IMR-90 (cell line): ENCODE results near the gene RRP1. TPM values are rescaled to one million over a fixed set of nuclear protein-coding genes. Genes with fewer than 3 reads are reported as not detected.

ENCODE experiments used
- ATAC-seq: fragments of 200-7000 bp; cut with Tn5 transposase; 2 replicates; pipeline ENCODE4 v1.9.1; 2020; ENCODE audit warnings: low read depth, mild to moderate bottlenecking, moderate library complexity
- BruUV-seq: library from RNA; stranded (reverse); fragments of 400-500 nt; replicated peaks from 2 replicates; lab custom pipeline; 2021; lab: Mats Ljungman, UMichigan
- CTCF ChIA-PET: fragments of 300-600 bp; formaldehyde crosslinking; extraction: SDS; loops from one replicate; lab custom pipeline; 2021; ENCODE audit warnings: antibody characterized with exemption; lab: Yijun Ruan, JAX
- POLR2A ChIA-PET: fragments of 300-600 bp; sonication (Branson Sonifier 250); formaldehyde crosslinking; loops from one replicate; lab custom pipeline; 2022; ENCODE audit warnings: antibody characterized with exemption; ENCODE audit not compliant: unreplicated experiment; lab: Charles Lee
- DNase-seq: peaks from one replicate; pipeline ENCODE4 v3.0.0; 2013
- H2AFZ ChIP-seq: replicated peaks from 2 replicates; pipeline ENCODE3; 2013; ENCODE audit warnings: low read length, mild to moderate bottlenecking; ENCODE audit not compliant: poor library complexity
- H2AK5ac ChIP-seq: 2 replicates; pipeline ENCODE4 v1.6.1; 2013; ENCODE audit warnings: low read depth, low read length, inconsistent platforms
- H2AK9ac ChIP-seq: replicated peaks from 2 replicates; pipeline ENCODE3; 2013; ENCODE audit warnings: mild to moderate bottlenecking, low read depth, low read length, moderate library complexity; ENCODE audit not compliant: poor library complexity
- H2BK120ac ChIP-seq: 2 replicates; pipeline ENCODE4 v1.6.1; 2013; ENCODE audit warnings: low read depth, low read length, inconsistent platforms
- H2BK15ac ChIP-seq: 3 replicates; pipeline ENCODE4 v1.6.1; 2013; ENCODE audit warnings: low read depth, low read length, inconsistent platforms
- H2BK20ac ChIP-seq: 2 replicates; pipeline ENCODE4 v1.6.1; 2013; ENCODE audit warnings: low read depth, mild to moderate bottlenecking, inconsistent platforms, low read length, moderate library complexity
- H2BK5ac ChIP-seq: 2 replicates; pipeline ENCODE4 v1.6.1; 2013; ENCODE audit warnings: mild to moderate bottlenecking, low read depth, low read length, inconsistent platforms; ENCODE audit not compliant: poor library complexity, severe bottlenecking
- H3K14ac ChIP-seq: replicated peaks from 2 replicates; pipeline ENCODE4 v1.6.1; 2013; ENCODE audit warnings: low read depth, low read length, inconsistent platforms
- H3K18ac ChIP-seq: 2 replicates; pipeline ENCODE4 v1.6.1; 2013; ENCODE audit warnings: low read depth, low read length, control low read depth
- H3K23ac ChIP-seq: 2 replicates; pipeline ENCODE4 v1.6.1; 2013; ENCODE audit warnings: low read depth, low read length, inconsistent platforms
- H3K27ac ChIP-seq: 2 replicates; pipeline ENCODE4 v1.5.1; 2013; ENCODE audit warnings: mild to moderate bottlenecking, control low read depth, low read length; ENCODE audit not compliant: insufficient read depth
- H3K27me3 ChIP-seq: 2 replicates; pipeline ENCODE4 v1.6.1; 2013; ENCODE audit warnings: low read length; ENCODE audit not compliant: control insufficient read depth, insufficient read depth
- H3K36me3 ChIP-seq: 2 replicates; pipeline ENCODE4 v1.6.1; 2013; ENCODE audit warnings: low read length, mixed read lengths; ENCODE audit not compliant: control insufficient read depth, insufficient read depth
- H3K4ac ChIP-seq: 2 replicates; pipeline ENCODE4 v1.6.1; 2013; ENCODE audit warnings: low read depth, low read length, inconsistent platforms
- H3K4me1 ChIP-seq: 2 replicates; pipeline ENCODE4 v1.6.1; 2013; ENCODE audit warnings: low read length, mixed read lengths; ENCODE audit not compliant: control insufficient read depth, insufficient read depth
- H3K4me2 ChIP-seq: 2 replicates; pipeline ENCODE4 v1.6.1; 2013; ENCODE audit warnings: low read depth, mild to moderate bottlenecking, control low read depth, low read length, moderate library complexity
- H3K4me3 ChIP-seq: 2 replicates; pipeline ENCODE4 v1.5.1; 2013; ENCODE audit warnings: low read depth, mild to moderate bottlenecking, control low read depth, low read length, moderate library complexity; ENCODE audit not compliant: insufficient read depth
- H3K56ac ChIP-seq: 2 replicates; pipeline ENCODE4 v1.6.1; 2013; ENCODE audit warnings: low read length, inconsistent platforms; ENCODE audit not compliant: insufficient read depth; ENCODE audit errors: extremely low read depth
- H3K79me1 ChIP-seq, 2 experiments: 2 replicates each; pipeline ENCODE4 v1.6.1; 2013; ENCODE audit warnings: low read length in 2 of 2, inconsistent platforms in 1 of 2, low read depth in 1 of 2
- H3K9ac ChIP-seq: 2 replicates; pipeline ENCODE4 v1.6.1; 2013; ENCODE audit warnings: low read depth, low read length, control low read depth
- H3K9me1 ChIP-seq: 2 replicates; pipeline ENCODE4 v1.6.1; 2013; ENCODE audit warnings: low read length, inconsistent platforms; ENCODE audit not compliant: insufficient read depth
- H3K9me3 ChIP-seq: 2 replicates; pipeline ENCODE4 v1.6.1; 2013; ENCODE audit warnings: low read length; ENCODE audit not compliant: control insufficient read depth, insufficient read depth
- H4K20me1 ChIP-seq: 2 replicates; pipeline ENCODE4 v1.6.1; 2013; ENCODE audit warnings: low read length, inconsistent platforms; ENCODE audit not compliant: insufficient read depth
- H4K5ac ChIP-seq: 2 replicates; pipeline ENCODE4 v1.6.1; 2013; ENCODE audit warnings: mild to moderate bottlenecking, low read depth, low read length, control low read depth
- H4K8ac ChIP-seq, 2 experiments: 2 replicates each; pipeline ENCODE4 v1.6.1; 2013; ENCODE audit warnings: low read depth in 2 of 2, low read length in 2 of 2, control low read depth in 1 of 2, inconsistent platforms in 1 of 2
- H4K91ac ChIP-seq: 2 replicates; pipeline ENCODE4 v1.6.1; 2013; ENCODE audit warnings: low read depth, low read length, inconsistent platforms; ENCODE audit not compliant: insufficient read depth
- BHLHE40 ChIP-seq: fragments of 150-350 bp; IDR thresholded peaks from 2 replicates; pipeline ENCODE4 v1.6.1; 2016; ENCODE audit warnings: mild to moderate bottlenecking, low read depth, low read length
- CEBPB ChIP-seq: IDR thresholded peaks from 2 replicates; pipeline ENCODE4 v1.6.1; 2012; ENCODE audit warnings: low read depth, low read length, improper control_type of control experiment
- CHD1 ChIP-seq: IDR thresholded peaks from 2 replicates; pipeline ENCODE4 v1.6.1; 2012; ENCODE audit warnings: low read depth, low read length, improper control_type of control experiment
- CTCF ChIP-seq: conservative IDR thresholded peaks from 2 replicates; pipeline ENCODE4 v1.5.1; 2012; ENCODE audit warnings: mild to moderate bottlenecking, low read depth, low read length, improper control_type of control experiment
- ELK1 ChIP-seq: fragments of 150-350 bp; IDR thresholded peaks from 2 replicates; pipeline ENCODE4 v1.6.1; 2016; ENCODE audit warnings: low read depth, mild to moderate bottlenecking, low read length, moderate library complexity, borderline replicate concordance
- FOS ChIP-seq: fragments of 150-350 bp; IDR thresholded peaks from 2 replicates; pipeline ENCODE4 v1.6.1; 2016; ENCODE audit warnings: low read depth, low read length
- MAFK ChIP-seq: IDR thresholded peaks from 2 replicates; pipeline ENCODE4 v1.6.1; 2012; ENCODE audit warnings: low read depth, low read length, improper control_type of control experiment
- MAZ ChIP-seq: IDR thresholded peaks from 2 replicates; pipeline ENCODE4 v1.6.1; 2012; ENCODE audit warnings: low read depth, mild to moderate bottlenecking, low read length, improper control_type of control experiment, moderate library complexity, borderline replicate concordance
- MXI1 ChIP-seq: IDR thresholded peaks from 2 replicates; pipeline ENCODE4 v1.6.1; 2012; ENCODE audit warnings: low read depth, mild to moderate bottlenecking, low read length, moderate library complexity, borderline replicate concordance
- NFE2L2 ChIP-seq: fragments of 150-350 bp; IDR thresholded peaks from 2 replicates; pipeline ENCODE4 v1.6.1; 2016; ENCODE audit warnings: low read depth, mild to moderate bottlenecking, low read length
- POLR2A ChIP-seq: IDR thresholded peaks from 2 replicates; pipeline ENCODE4 v1.6.1; 2012; ENCODE audit warnings: mild to moderate bottlenecking, low read depth, low read length
- RAD21 ChIP-seq: IDR thresholded peaks from 2 replicates; pipeline ENCODE4 v1.6.1; 2012; ENCODE audit warnings: low read length, improper control_type of control experiment
- RCOR1 ChIP-seq: IDR thresholded peaks from 2 replicates; pipeline ENCODE4 v1.6.1; 2012; ENCODE audit warnings: mild to moderate bottlenecking, low read length, improper control_type of control experiment; ENCODE audit not compliant: insufficient replicate concordance
- RFX5 ChIP-seq: IDR thresholded peaks from 2 replicates; pipeline ENCODE4 v1.8.0; 2012; ENCODE audit warnings: low read depth, mild to moderate bottlenecking, low read length, moderate library complexity
- SMC3 ChIP-seq: fragments of 150-350 bp; IDR thresholded peaks from 2 replicates; pipeline ENCODE4 v1.6.1; 2016; ENCODE audit warnings: low read depth, mild to moderate bottlenecking, antibody characterized with exemption, low read length, moderate library complexity
- USF2 ChIP-seq: fragments of 150-350 bp; IDR thresholded peaks from 2 replicates; pipeline ENCODE4 v1.6.1; 2017; ENCODE audit warnings: mild to moderate bottlenecking, antibody characterized with exemption, low read length, low read depth
- WGBS, 2 experiments: methylation state at CpG; one replicate each; pipeline versions ENCODE4 v1.1.5 to v1.1.7; 2013; ENCODE audit warnings: missing lambda C conversion rate in 2 of 2; ENCODE audit not compliant: insufficient read length in 1 of 2; ENCODE audit errors: extremely low coverage in 2 of 2; 5-methylcytosine and 5-hydroxymethylcytosine counted together
- dilution Hi-C: fragments of 300-500 bp; cut with HindIII; formaldehyde crosslinking; loops from one replicate; pipeline ENCODE4 v1.14.3; 2018; ENCODE audit warnings: low sequenced_read_pairs; ENCODE audit not compliant: unreplicated experiment
- in situ Hi-C: fragments of 300-500 bp; cut with MboI; formaldehyde crosslinking; loops from 3 replicates; pipeline ENCODE4 v1.14.3; 2019; ENCODE audit warnings: low sequenced_read_pairs, inconsistent platforms, mixed read lengths
- intact Hi-C: fragments of 100-400 bp; cut with micrococcal nuclease; formaldehyde crosslinking; loops from 2 replicates; pipeline ENCODE4 v1.10.0; 2022
- polyA plus RNA-seq, 3 experiments: library from polyadenylated mRNA; depleted of rRNA; stranded (reverse); fragments of >200 nt; gene quantifications; 2 replicates each; pipeline ENCODE4 v1.2.3, GENCODE V29; 2012; ENCODE audit warnings: low replicate concordance in 1 of 3
- total RNA-seq: library from RNA; depleted of rRNA; stranded (reverse); fragments of >200 nt; gene quantifications from 2 replicates; pipeline ENCODE4 v1.2.3, GENCODE V29; 2012

Gene RRP1
- total and polyA plus RNA-seq, 2 of the 4 experiments (the other 2 are of a cell fraction), result 20.2 to 23.3 TPM

GRCh38 chr21:43793243-43793642, 3.9 kb downstream of the RRP1 start:
- H4K91ac ChIP-seq, result no peak overlapping the region
- no peak overlapping the region for H3K4ac ChIP-seq
- no peak overlapping the region for H2BK20ac ChIP-seq
- no peak for DNase-seq
- H3K4me2 ChIP-seq, result no peak overlapping the region
- no peak overlapping the region for H2BK15ac ChIP-seq
- H4K20me1 ChIP-seq, result peaks cover 15% of the 10 kb centered on the region
- no peak overlapping the region for H4K5ac ChIP-seq
- H3K27me3 ChIP-seq, result no peaks in the 10 kb centered on the region
- no peak overlapping the region for H3K14ac ChIP-seq
- H3K23ac ChIP-seq, result no peak overlapping the region
- no peak overlapping the region for H2BK5ac ChIP-seq
- H2AFZ ChIP-seq, result no peak overlapping the region
- no peak for TF ChIP-seq CHD1
- no peak for TF ChIP-seq MXI1
- no peak for TF ChIP-seq RAD21
- TF ChIP-seq BHLHE40, result no peak
- TF ChIP-seq POLR2A, result no peak
- TF ChIP-seq RFX5, result no peak
- TF ChIP-seq FOS, result no peak
- TF ChIP-seq NFE2L2, result no peak
- no peak for TF ChIP-seq ELK1
- no peak for TF ChIP-seq RCOR1
- no peak for TF ChIP-seq MAZ
- TF ChIP-seq MAFK, result no peak
- TF ChIP-seq USF2, result no peak
- TF ChIP-seq SMC3, result no peak
- no peak for TF ChIP-seq CTCF
- TF ChIP-seq CEBPB, result no peak
- ChIA-PET CTCF (no interaction called here), POLR2A (no interaction called here)
- H3K18ac ChIP-seq, result no peak overlapping the region
- ATAC-seq, result no peak
- dilution Hi-C loops (no loop called here), intact Hi-C loops (no loop called here), in situ Hi-C loops (no loop called here)
- H2AK9ac ChIP-seq, result no peak overlapping the region
- BruUV-seq, result no TSS peak
- peaks cover 9% of the 10 kb centered on the region; the same call in 1 of the 2 replicates for H3K9me1 ChIP-seq
- no peak overlapping the region for H3K4me3 ChIP-seq
- peaks cover 63% of the 10 kb centered on the region for H3K36me3 ChIP-seq
- H3K27ac ChIP-seq, result no peak overlapping the region
- 100% methylated on average over 1 of the region's 16 CpGs; no CpG with 5 or more reads in 1 of the 2 experiments for WGBS, 2 experiments
- no peak overlapping the region for H3K9ac ChIP-seq
- no peak overlapping the region for H4K8ac ChIP-seq
- H3K4me1 ChIP-seq, result peaks cover 4% of the 10 kb centered on the region
- H2BK120ac ChIP-seq, result no peak overlapping the region
- no peak overlapping the region for H3K56ac ChIP-seq
- peaks cover 30 to 57% of the 10 kb centered on the region in 2 experiments for H3K79me1 ChIP-seq
- no peak overlapping the region for H2AK5ac ChIP-seq
- no peaks in the 10 kb centered on the region for H3K9me3 ChIP-seq
